ENCODE results near the gene IL18. TPM values are rescaled to one million over a fixed set of nuclear protein-coding genes. Genes with fewer than 3 reads are reported as not detected.
A peak's percentile ranks its signal among the peaks of the same experiment; 100 is the strongest.

Gene IL18
- total and polyA plus RNA-seq, 2 donors (not counting 1 experiment from before 2014, with no cell fraction given) = 0.17 to 0.23 TPM

DNA sequence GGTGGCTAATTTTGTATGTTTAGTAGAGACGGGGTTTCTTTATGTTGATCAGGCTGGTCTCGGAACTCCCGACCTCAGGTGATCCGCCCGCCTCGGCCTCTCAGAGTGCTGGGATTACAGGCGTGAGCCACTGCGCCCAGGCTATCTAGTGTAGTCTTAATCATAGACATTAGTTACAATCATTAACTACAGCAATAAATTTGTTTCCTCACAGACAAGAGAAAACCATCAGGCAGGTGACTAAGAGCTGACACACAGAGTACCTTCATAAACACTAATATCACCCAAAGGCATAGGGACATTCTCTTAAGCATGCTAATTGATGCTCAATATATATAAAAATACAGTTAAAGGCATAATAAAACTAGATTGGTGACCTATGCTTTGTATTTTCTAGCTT lies 57.8 kb downstream of the IL18 start:
- no peak for DNase-seq (ENCODE audit: low read depth in 2 of 2)
- no peaks in the 10 kb centered on the region for H4K20me1 ChIP-seq (ENCODE audit: control insufficient read depth, extremely low read depth, insufficient read depth, low read length)
- TF ChIP-seq EZH2 (IDR thresholded peaks at IDR 0.05; ENCODE audit: low read length, missing control alignments) = no peak
- no peak for TF ChIP-seq CTCF (conservative IDR thresholded peaks at IDR 0.05 in 1 of 2, IDR thresholded peaks at IDR 0.05 in 1 of 2; ENCODE audit: low read depth in 1 of 2, low read length in 2 of 2)
- H3K9ac ChIP-seq (ENCODE audit: insufficient read depth, low read length) = no peak overlapping the region
- H3K9me3 ChIP-seq (ENCODE audit: control insufficient read depth, insufficient read depth, low read depth, low read length) = no peaks in the 10 kb centered on the region
- H3K79me2 ChIP-seq (ENCODE audit: control insufficient read depth, insufficient read depth, low read length) = no peaks in the 10 kb centered on the region
- no peak overlapping the region for H2AFZ ChIP-seq (ENCODE audit: low read length)
- no peaks in the 10 kb centered on the region for H3K36me3 ChIP-seq (ENCODE audit: control insufficient read depth, insufficient read depth, low read length)
- H3K4me2 ChIP-seq (ENCODE audit: extremely low read depth, insufficient read depth, low read length) = no peak overlapping the region
- no peaks in the 10 kb centered on the region for H3K27me3 ChIP-seq (ENCODE audit: control insufficient read depth, insufficient read depth, low read length)
- H3K27ac ChIP-seq (ENCODE audit: insufficient read depth, low read length) = no peak overlapping the region
- no peaks in the 10 kb centered on the region for H3K4me1 ChIP-seq (ENCODE audit: control insufficient read depth, extremely low read depth, insufficient read depth, low read length)
- H3K4me3 ChIP-seq (replicated peaks in 1 of 4; ENCODE audit: control extremely low read depth in 1 of 4, insufficient read depth in 1 of 4, low read depth in 3 of 4, low read length in 4 of 4) = no peak overlapping the region

DNA sequence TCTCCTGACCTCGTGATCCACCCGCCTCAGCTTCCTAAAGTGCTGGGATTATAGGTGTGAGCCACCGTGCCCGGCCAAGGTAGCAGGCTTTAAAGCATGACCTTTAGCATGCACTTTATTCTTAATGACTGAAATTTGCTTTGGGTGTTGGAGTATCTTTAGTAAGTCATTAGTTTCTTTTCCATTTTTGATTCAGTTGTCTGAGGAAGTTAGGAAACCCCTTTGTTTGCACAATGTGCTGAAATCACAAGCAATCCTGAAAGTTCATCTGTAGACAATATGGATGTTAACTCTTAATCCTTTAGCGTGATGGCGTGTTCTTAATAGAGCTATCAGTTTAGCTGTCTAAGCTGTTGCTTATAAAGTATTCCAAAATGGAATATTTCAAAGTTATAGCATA lies 60.4 kb downstream of the IL18 start:
- TF ChIP-seq EZH2 (IDR thresholded peaks at IDR 0.05; ENCODE audit: low read length, missing control alignments) (no peak), CTCF (conservative IDR thresholded peaks at IDR 0.05 in 1 of 2, IDR thresholded peaks at IDR 0.05 in 1 of 2; ENCODE audit: low read depth in 1 of 2, low read length in 2 of 2) (no peak)
- no peaks in the 10 kb centered on the region for H4K20me1 ChIP-seq (ENCODE audit: control insufficient read depth, extremely low read depth, insufficient read depth, low read length)
- H3K4me1 ChIP-seq (ENCODE audit: control insufficient read depth, extremely low read depth, insufficient read depth, low read length) = no peaks in the 10 kb centered on the region
- no peaks in the 10 kb centered on the region for H3K79me2 ChIP-seq (ENCODE audit: control insufficient read depth, insufficient read depth, low read length)
- no peak overlapping the region for H3K4me2 ChIP-seq (ENCODE audit: extremely low read depth, insufficient read depth, low read length)
- H3K9me3 ChIP-seq (ENCODE audit: control insufficient read depth, insufficient read depth, low read depth, low read length) = no peaks in the 10 kb centered on the region
- H3K36me3 ChIP-seq (ENCODE audit: control insufficient read depth, insufficient read depth, low read length) = no peaks in the 10 kb centered on the region
- H2AFZ ChIP-seq (ENCODE audit: low read length) = no peak overlapping the region
- no peak overlapping the region for H3K27ac ChIP-seq (ENCODE audit: insufficient read depth, low read length)
- H3K9ac ChIP-seq (ENCODE audit: insufficient read depth, low read length) = no peak overlapping the region
- no peak overlapping the region for H3K4me3 ChIP-seq (replicated peaks in 1 of 4; ENCODE audit: control extremely low read depth in 1 of 4, insufficient read depth in 1 of 4, low read depth in 3 of 4, low read length in 4 of 4)
- no peaks in the 10 kb centered on the region for H3K27me3 ChIP-seq (ENCODE audit: control insufficient read depth, insufficient read depth, low read length)
- DNase-seq (ENCODE audit: low read depth in 2 of 2) = no peak

DNA sequence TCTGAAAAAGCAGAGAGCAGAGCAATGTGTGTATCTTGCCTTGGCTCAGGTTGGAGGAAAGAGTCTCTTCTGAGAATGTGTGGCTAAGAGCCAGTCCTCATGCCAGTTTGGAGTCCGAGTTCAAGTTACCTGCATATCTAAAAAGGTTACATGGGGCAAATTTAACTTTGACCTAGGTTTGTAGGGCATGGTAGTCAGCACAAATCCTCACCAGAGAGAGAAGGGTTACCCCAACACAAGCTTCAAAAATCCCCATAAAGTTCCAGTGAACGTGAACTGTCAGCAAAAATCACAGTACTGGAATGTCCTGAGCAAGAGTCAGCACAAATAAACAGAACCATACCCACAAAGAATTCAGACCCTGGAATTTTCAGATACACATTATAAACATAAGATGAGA lies 63.4 kb downstream of the IL18 start:
- H3K4me2 ChIP-seq (ENCODE audit: extremely low read depth, insufficient read depth, low read length) = peak overlapping the region; percentile 45
- no peak overlapping the region for H3K4me3 ChIP-seq (replicated peaks in 1 of 4; ENCODE audit: control extremely low read depth in 1 of 4, insufficient read depth in 1 of 4, low read depth in 3 of 4, low read length in 4 of 4)
- TF ChIP-seq CTCF (conservative IDR thresholded peaks at IDR 0.05 in 1 of 2, IDR thresholded peaks at IDR 0.05 in 1 of 2; ENCODE audit: low read depth in 1 of 2, low read length in 2 of 2) = no peak
- no peak for TF ChIP-seq EZH2 (IDR thresholded peaks at IDR 0.05; ENCODE audit: low read length, missing control alignments)
- H3K27me3 ChIP-seq (ENCODE audit: control insufficient read depth, insufficient read depth, low read length) = no peaks in the 10 kb centered on the region
- no peak overlapping the region for H3K9ac ChIP-seq (ENCODE audit: insufficient read depth, low read length)
- no peaks in the 10 kb centered on the region for H3K9me3 ChIP-seq (ENCODE audit: control insufficient read depth, insufficient read depth, low read depth, low read length)
- H3K79me2 ChIP-seq (ENCODE audit: control insufficient read depth, insufficient read depth, low read length) = no peaks in the 10 kb centered on the region
- H3K27ac ChIP-seq (ENCODE audit: insufficient read depth, low read length) = peak overlapping the region; percentile 17
- no peaks in the 10 kb centered on the region for H3K4me1 ChIP-seq (ENCODE audit: control insufficient read depth, extremely low read depth, insufficient read depth, low read length)
- H2AFZ ChIP-seq (ENCODE audit: low read length) = no peak overlapping the region
- H4K20me1 ChIP-seq (ENCODE audit: control insufficient read depth, extremely low read depth, insufficient read depth, low read length) = no peaks in the 10 kb centered on the region
- no peaks in the 10 kb centered on the region for H3K36me3 ChIP-seq (ENCODE audit: control insufficient read depth, insufficient read depth, low read length)
- peak; percentile 39 to 62 for DNase-seq (ENCODE audit: low read depth in 2 of 2)
